HepG2 (cell line): ENCODE measurements around the gene ANKLE1. TPM values are rescaled to one million over a fixed set of nuclear protein-coding genes. Genes with fewer than 3 reads are reported as not detected.

ENCODE experiments used
- AHR ChIP-seq: IDR thresholded peaks from 2 replicates; pipeline ENCODE4 v1.6.1; 2018; ENCODE audit warnings: missing genetic modification reagents, missing compliant biosample characterization
- CENPT ChIP-seq: sonication (generic); formaldehyde crosslinking; IDR thresholded peaks from 2 replicates; pipeline ENCODE4 v1.8.0; 2022; ENCODE audit warnings: low read depth, mild to moderate bottlenecking, moderate library complexity, missing genetic modification reagents
- FOSL1 ChIP-seq: sonication (generic); formaldehyde crosslinking; IDR thresholded peaks from 2 replicates; pipeline ENCODE4 v1.9.0; 2021; ENCODE audit warnings: missing genetic modification reagents, borderline replicate concordance
- JUND ChIP-seq: sonication (generic); formaldehyde crosslinking; IDR thresholded peaks from 2 replicates; pipeline ENCODE4 v1.8.0; 2022; ENCODE audit warnings: mild to moderate bottlenecking, missing genetic modification reagents
- KMT2A ChIP-seq: sonication (generic); formaldehyde crosslinking; IDR thresholded peaks from 2 replicates; pipeline ENCODE4 v1.4.0; 2020; ENCODE audit warnings: missing genetic modification reagents
- NCOR1 ChIP-seq: fragments of 200-600 bp; sonication (generic); IDR thresholded peaks from 2 replicates; pipeline ENCODE4 v1.7.0; 2017; ENCODE audit warnings: antibody characterized with exemption, low read length, borderline replicate concordance
- NFRKB ChIP-seq: fragments of 450-650 bp; IDR thresholded peaks from 2 replicates; pipeline ENCODE4 v1.6.1; 2017
- PCBP2 ChIP-seq: fragments of 200-400 bp; formaldehyde crosslinking; optimal IDR thresholded peaks from 2 replicates; pipeline ENCODE3; 2018; ENCODE audit warnings: low read length, low read depth; ENCODE audit not compliant: poor library complexity, severe bottlenecking
- REST ChIP-seq, 2 experiments: IDR thresholded peaks; 2 replicates each; pipeline ENCODE4 v1.6.1; 2011 to 2012; ENCODE audit warnings: low read length in 2 of 2, borderline replicate concordance in 1 of 2, low read depth in 1 of 2, mild to moderate bottlenecking in 1 of 2, moderate library complexity in 1 of 2
- SALL2 ChIP-seq: sonication (generic); formaldehyde crosslinking; IDR thresholded peaks from 2 replicates; pipeline ENCODE4 v1.8.1; 2023; ENCODE audit warnings: mild to moderate bottlenecking, missing genetic modification reagents, inconsistent platforms
- ZMAT5 ChIP-seq: sonication (generic); formaldehyde crosslinking; IDR thresholded peaks from 2 replicates; pipeline ENCODE4 v1.5.0; 2020; ENCODE audit warnings: mild to moderate bottlenecking, low read depth, missing genetic modification reagents, borderline replicate concordance
- ZNF253 ChIP-seq: sonication (generic); formaldehyde crosslinking; IDR thresholded peaks from 2 replicates; pipeline ENCODE4 v1.8.0; 2022; ENCODE audit warnings: mild to moderate bottlenecking, missing genetic modification reagents, borderline replicate concordance
- ZNF3 ChIP-seq: IDR thresholded peaks from 2 replicates; pipeline ENCODE4 v1.7.0; 2017; ENCODE audit warnings: inconsistent platforms
- ZNF451 ChIP-seq: sonication (generic); formaldehyde crosslinking; IDR thresholded peaks from 2 replicates; pipeline ENCODE4 v1.5.0; 2020; ENCODE audit warnings: mild to moderate bottlenecking, missing genetic modification reagents
- ZNF552 ChIP-seq: sonication (generic); formaldehyde crosslinking; IDR thresholded peaks from 2 replicates; pipeline ENCODE4 v1.9.0; 2022; ENCODE audit warnings: missing genetic modification reagents, mild to moderate bottlenecking, borderline replicate concordance
- ZNF674 ChIP-seq: sonication (generic); formaldehyde crosslinking; IDR thresholded peaks from 2 replicates; pipeline ENCODE4 v1.5.0; 2020; ENCODE audit warnings: low read depth, mild to moderate bottlenecking, missing genetic modification reagents
- polyA plus RNA-seq, 8 experiments: library from polyadenylated mRNA; depleted of rRNA in 3 of 8; stranded (reverse) in 7 of 8; unstranded in 1 of 8; fragments of >200 nt; fragmentation: Illumina TruSeq in 4 of 8; extraction: Trizol in 4 of 8; gene quantifications; 2 replicates each; pipeline versions ENCODE4 v1.2.1 to v1.2.3, GENCODE V29; 2011 to 2016; ENCODE audit warnings: low read depth in 4 of 8, missing spikeins in 1 of 8, mixed read lengths in 1 of 8; ENCODE audit not compliant: insufficient read depth in 1 of 8
- total RNA-seq, 5 experiments: library from RNA; depleted of rRNA; stranded (reverse); fragments of >200 nt; fragmentation: Illumina TruSeq; extraction: Trizol; gene quantifications; 2 replicates each; pipeline ENCODE4 v1.2.3, GENCODE V29; 2016; ENCODE audit warnings: low read depth in 1 of 5
- TF ChIP-seq, protein P1 (sequence below): IDR thresholded peaks from 2 replicates; pipeline ENCODE4 v1.6.1; 2016; ENCODE audit warnings: missing compliant biosample characterization, missing genetic modification reagents, borderline replicate concordance
- TF ChIP-seq, protein P2 (sequence below): sonication (generic); formaldehyde crosslinking; IDR thresholded peaks from 2 replicates; pipeline ENCODE4 v1.5.1; 2020; ENCODE audit warnings: mild to moderate bottlenecking, missing genetic modification reagents, moderate library complexity

The ANKLE1 gene
- total and polyA plus RNA-seq, 2 of the 13 experiments (the other 11 are each of a cell fraction or from before 2014, with no cell fraction given) = 0.69 to 1.5 TPM

GRCh38 chr19:17334414-17335409, 53.0 kb downstream of the ANKLE1 start, which contains the start of gene ANO8 (continued):
- no peak for TF ChIP-seq KMT2A
- TF ChIP-seq SALL2 (CRISPR knock-in tag) = peak; percentile 93
- TF ChIP-seq, protein P1, sequence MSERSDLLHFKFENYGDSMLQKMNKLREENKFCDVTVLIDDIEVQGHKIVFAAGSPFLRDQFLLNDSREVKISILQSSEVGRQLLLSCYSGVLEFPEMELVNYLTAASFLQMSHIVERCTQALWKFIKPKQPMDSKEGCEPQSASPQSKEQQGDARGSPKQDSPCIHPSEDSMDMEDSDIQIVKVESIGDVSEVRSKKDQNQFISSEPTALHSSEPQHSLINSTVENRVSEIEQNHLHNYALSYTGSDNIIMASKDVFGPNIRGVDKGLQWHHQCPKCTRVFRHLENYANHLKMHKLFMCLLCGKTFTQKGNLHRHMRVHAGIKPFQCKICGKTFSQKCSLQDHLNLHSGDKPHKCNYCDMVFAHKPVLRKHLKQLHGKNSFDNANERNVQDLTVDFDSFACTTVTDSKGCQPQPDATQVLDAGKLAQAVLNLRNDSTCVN (CRISPR knock-in tag) = no peak
- no peak for TF ChIP-seq PCBP2
- no peak for TF ChIP-seq REST (IDR thresholded peaks at IDR 0.05; ENCODE audit: borderline replicate concordance in 1 of 2, low read depth in 1 of 2, low read length in 2 of 2)
- TF ChIP-seq ZNF3 (CRISPR knock-in tag) = no peak
- no peak for TF ChIP-seq FOSL1 (CRISPR knock-in tag)
- TF ChIP-seq ZNF451 (CRISPR knock-in tag) = peak; percentile 15; the same call in 1 of the 2 replicates
- no peak for TF ChIP-seq CENPT (CRISPR knock-in tag)
- TF ChIP-seq AHR (CRISPR knock-in tag) = no peak
- peak; percentile 55; the same call in 1 of the 2 replicates for TF ChIP-seq ZNF674
- no peak for TF ChIP-seq ZMAT5 (CRISPR knock-in tag)
- TF ChIP-seq NFRKB = no peak
- 0 out of 2 replicates have a peak, but pooled peaks have one; percentile 51 for TF ChIP-seq JUND (CRISPR knock-in tag)
- no peak for TF ChIP-seq NCOR1
- TF ChIP-seq, protein P2, sequence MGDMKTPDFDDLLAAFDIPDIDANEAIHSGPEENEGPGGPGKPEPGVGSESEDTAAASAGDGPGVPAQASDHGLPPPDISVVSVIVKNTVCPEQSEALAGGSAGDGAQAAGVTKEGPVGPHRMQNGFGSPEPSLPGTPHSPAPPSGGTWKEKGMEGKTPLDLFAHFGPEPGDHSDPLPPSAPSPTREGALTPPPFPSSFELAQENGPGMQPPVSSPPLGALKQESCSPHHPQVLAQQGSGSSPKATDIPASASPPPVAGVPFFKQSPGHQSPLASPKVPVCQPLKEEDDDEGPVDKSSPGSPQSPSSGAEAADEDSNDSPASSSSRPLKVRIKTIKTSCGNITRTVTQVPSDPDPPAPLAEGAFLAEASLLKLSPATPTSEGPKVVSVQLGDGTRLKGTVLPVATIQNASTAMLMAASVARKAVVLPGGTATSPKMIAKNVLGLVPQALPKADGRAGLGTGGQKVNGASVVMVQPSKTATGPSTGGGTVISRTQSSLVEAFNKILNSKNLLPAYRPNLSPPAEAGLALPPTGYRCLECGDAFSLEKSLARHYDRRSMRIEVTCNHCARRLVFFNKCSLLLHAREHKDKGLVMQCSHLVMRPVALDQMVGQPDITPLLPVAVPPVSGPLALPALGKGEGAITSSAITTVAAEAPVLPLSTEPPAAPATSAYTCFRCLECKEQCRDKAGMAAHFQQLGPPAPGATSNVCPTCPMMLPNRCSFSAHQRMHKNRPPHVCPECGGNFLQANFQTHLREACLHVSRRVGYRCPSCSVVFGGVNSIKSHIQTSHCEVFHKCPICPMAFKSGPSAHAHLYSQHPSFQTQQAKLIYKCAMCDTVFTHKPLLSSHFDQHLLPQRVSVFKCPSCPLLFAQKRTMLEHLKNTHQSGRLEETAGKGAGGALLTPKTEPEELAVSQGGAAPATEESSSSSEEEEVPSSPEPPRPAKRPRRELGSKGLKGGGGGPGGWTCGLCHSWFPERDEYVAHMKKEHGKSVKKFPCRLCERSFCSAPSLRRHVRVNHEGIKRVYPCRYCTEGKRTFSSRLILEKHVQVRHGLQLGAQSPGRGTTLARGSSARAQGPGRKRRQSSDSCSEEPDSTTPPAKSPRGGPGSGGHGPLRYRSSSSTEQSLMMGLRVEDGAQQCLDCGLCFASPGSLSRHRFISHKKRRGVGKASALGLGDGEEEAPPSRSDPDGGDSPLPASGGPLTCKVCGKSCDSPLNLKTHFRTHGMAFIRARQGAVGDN (CRISPR knock-in tag) = peak; percentile 90
- TF ChIP-seq ZNF253 (CRISPR knock-in tag) = no peak
- no peak; the same call in 1 of the 2 replicates for TF ChIP-seq ZNF552 (CRISPR knock-in tag)
